Measurements from ENCODE around the gene EFCAB11.

- TF ChIP-seq CTCF (optimal IDR thresholded peaks at IDR 0.05 in 1 of 3, IDR thresholded peaks at IDR 0.05 in 1 of 3, conservative IDR thresholded peaks at IDR 0.05 in 1 of 3; ENCODE audit: extremely low read depth in 1 of 3, insufficient read depth in 2 of 3, low read length in 3 of 3) = no peak
- no peak for TF ChIP-seq EZH2 (IDR thresholded peaks at IDR 0.05; ENCODE audit: low read length)
Measured at GRCh38 chr14:89760086-89760485, 194.4 kb downstream of the EFCAB11 start.
